Measurements from ENCODE around the gene LRRC3.

Gene LRRC3

DNA sequence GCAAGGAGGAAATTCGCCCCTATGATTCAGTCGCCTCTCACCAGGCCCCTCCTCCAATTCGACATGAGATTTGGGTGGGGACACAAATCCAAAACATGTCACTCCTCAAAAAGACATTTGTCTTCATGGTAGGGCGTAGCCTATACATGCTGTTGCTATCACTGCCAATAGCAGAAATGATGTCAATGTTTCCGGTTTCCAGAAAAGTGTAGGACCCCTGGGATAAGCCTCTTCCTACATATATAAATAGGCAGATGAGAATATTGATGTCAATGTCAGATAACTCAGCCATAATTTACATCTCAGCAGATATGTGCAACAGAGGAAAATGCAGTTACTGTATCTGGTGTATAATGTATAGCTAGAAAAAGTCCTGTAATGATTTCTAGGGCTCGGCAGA is 16.7 kb downstream of the LRRC3 start:
- no peak for TF ChIP-seq CTCF (IDR thresholded peaks at IDR 0.05; ENCODE audit: insufficient read depth, low read length, missing control alignments)
- POLR2A ChIA-PET, result no interaction called here
- DNase-seq (ENCODE audit: low read depth, low spot score), result no peak
- H3K4me3 ChIP-seq (ENCODE audit: low read depth, low read length), result no peak overlapping the region
- CTCF ChIA-PET, result interaction anchor here (1.4 kb wide), 1 partner anchor 11 kb away, joined by 3 read pairs; no protein-coding TSS in a partner anchor

GRCh38 chr21:44473915-44474555 is 18.7 kb downstream of the LRRC3 start:
- TF ChIP-seq CTCF (IDR thresholded peaks at IDR 0.05; ENCODE audit: insufficient read depth, low read length, missing control alignments), result no peak
- no peak overlapping the region for H3K4me3 ChIP-seq (ENCODE audit: low read depth, low read length)
- CTCF ChIA-PET, result no interaction called here
- POLR2A ChIA-PET, result no interaction called here
- no peak for DNase-seq (ENCODE audit: low read depth, low spot score)

DNA sequence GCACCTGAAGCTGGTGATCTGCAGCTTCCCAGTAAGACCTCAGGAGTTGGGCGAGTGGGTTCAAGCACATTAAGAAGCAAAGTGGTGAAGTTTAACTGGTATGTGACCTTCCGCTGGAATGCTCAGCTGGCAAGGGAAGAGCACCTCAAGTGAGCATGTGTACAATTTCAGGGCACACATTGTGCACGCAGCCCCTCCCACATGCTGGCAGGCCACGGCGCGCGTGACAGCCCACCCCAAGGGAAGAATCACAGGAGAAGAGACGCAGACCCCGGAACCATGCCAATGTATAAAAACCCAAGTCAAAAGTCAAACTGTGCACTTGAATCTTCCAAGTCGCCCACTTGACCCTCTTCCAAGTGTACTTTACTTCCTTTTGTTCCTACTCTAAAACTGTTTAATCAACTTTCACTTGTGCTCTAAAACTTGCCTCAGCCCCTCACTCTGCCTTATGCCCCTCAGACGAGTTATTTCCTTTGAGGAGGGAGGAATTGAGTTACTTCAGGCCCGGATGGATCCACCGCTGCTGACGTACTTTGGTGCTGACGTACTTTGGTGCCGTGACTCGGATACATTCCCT is 20.0 kb downstream of the LRRC3 start:
- CTCF ChIA-PET, result no interaction called here
- POLR2A ChIA-PET, result no interaction called here
- no peak for TF ChIP-seq CTCF (IDR thresholded peaks at IDR 0.05; ENCODE audit: insufficient read depth, low read length, missing control alignments)
- DNase-seq (ENCODE audit: low read depth, low spot score), result no peak
- no peak overlapping the region for H3K4me3 ChIP-seq (ENCODE audit: low read depth, low read length)

- ChIA-PET CTCF (interaction anchor here (1.5 kb wide), 1 partner anchor 14 kb away, joined by 3 read pairs; no protein-coding TSS in a partner anchor), POLR2A (no interaction called here)
- TF ChIP-seq CTCF (IDR thresholded peaks at IDR 0.05; ENCODE audit: insufficient read depth, low read length, missing control alignments), result no peak
- DNase-seq (ENCODE audit: low read depth, low spot score), result no peak
- H3K4me3 ChIP-seq (ENCODE audit: low read depth, low read length), result no peak overlapping the region
Measured at GRCh38 chr21:44477131-44477530, 21.8 kb downstream of the LRRC3 start.

- ChIA-PET CTCF (interaction anchor here (1.0 kb wide), 1 partner anchor 316 kb away, joined by 3 read pairs; no protein-coding TSS in a partner anchor), POLR2A (no interaction called here)
- H3K4me3 ChIP-seq (ENCODE audit: low read depth, low read length), result no peak overlapping the region
- no peak for DNase-seq (ENCODE audit: low read depth, low spot score)
- TF ChIP-seq CTCF (IDR thresholded peaks at IDR 0.05; ENCODE audit: insufficient read depth, low read length, missing control alignments), result no peak
Measured at GRCh38 chr21:44477712-44478111, 22.4 kb downstream of the LRRC3 start.

GRCh38 chr21:44478124-44478800 is 23.0 kb downstream of the LRRC3 start:
- H3K4me3 ChIP-seq (ENCODE audit: low read depth, low read length), result no peak overlapping the region
- ChIA-PET CTCF (interaction anchor here (1.0 to 3.2 kb wide), 3 partner anchors 9 to 315 kb away, joined by 3 to 12 read pairs (median 3); no protein-coding TSS in a partner anchor), POLR2A (interaction anchor here (0.7 kb wide), 1 partner anchor 140 kb away, joined by 3 read pairs; no protein-coding TSS in a partner anchor)
- TF ChIP-seq CTCF (IDR thresholded peaks at IDR 0.05; ENCODE audit: insufficient read depth, low read length, missing control alignments), result no peak
- DNase-seq (ENCODE audit: low read depth, low spot score), result no peak

All from AG04449 (cell line).